Kidney epithelial cell (primary cell): ENCODE data around the gene ZBTB38. TPM values are rescaled to one million over a fixed set of nuclear protein-coding genes. Genes with fewer than 3 reads are reported as not detected.

ENCODE experiments used
- DNase-seq: peaks from one replicate; pipeline ENCODE4 v3.0.0-alpha.2; 2010; ENCODE audit warnings: low read depth
- H3K27me3 ChIP-seq: 2 replicates; pipeline ENCODE4 v1.6.0; 2011; ENCODE audit warnings: low read length; ENCODE audit not compliant: control insufficient read depth, insufficient read depth
- H3K36me3 ChIP-seq: 2 replicates; pipeline ENCODE4 v1.5.1; 2011; ENCODE audit warnings: low read length; ENCODE audit not compliant: control insufficient read depth, insufficient read depth
- H3K4me3 ChIP-seq: 2 replicates; pipeline ENCODE4 v1.5.1; 2011; ENCODE audit warnings: low read depth, mild to moderate bottlenecking, control low read depth, low read length
- CTCF ChIP-seq: IDR thresholded peaks from 2 replicates; pipeline ENCODE4 v1.5.1; 2011; ENCODE audit warnings: mild to moderate bottlenecking, moderate library complexity, low read length, control low read depth, inconsistent platforms; ENCODE audit not compliant: insufficient read depth, poor library complexity, severe bottlenecking
- total RNA-seq: library from RNA; depleted of rRNA; stranded (reverse); fragments of >200 nt; gene quantifications from 2 replicates; pipeline ENCODE4 v1.2.3, GENCODE V29; 2015

Gene ZBTB38
- total RNA-seq, 1 donor from 2014 or later: 87.0 TPM

- H3K36me3 ChIP-seq: peaks cover 8% of the 10 kb centered on the region
- H3K27me3 ChIP-seq: no peaks in the 10 kb centered on the region
- H3K4me3 ChIP-seq: no peak overlapping the region
- no peak for TF ChIP-seq CTCF
- DNase-seq: no peak
These were observed 44.0 kb downstream of the ZBTB38 start for GRCh38 chr3:141412087-141412935.

GRCh38 chr3:141412936-141413354 is 44.6 kb downstream of the ZBTB38 start:
- H3K27me3 ChIP-seq: no peaks in the 10 kb centered on the region
- H3K36me3 ChIP-seq: peaks cover 8% of the 10 kb centered on the region
- no peak for DNase-seq
- no peak for TF ChIP-seq CTCF
- no peak overlapping the region for H3K4me3 ChIP-seq

GRCh38 chr3:141413391-141413790 is 45.1 kb downstream of the ZBTB38 start:
- TF ChIP-seq CTCF: no peak
- peaks cover 8% of the 10 kb centered on the region for H3K36me3 ChIP-seq

GRCh38 chr3:141413801-141414689 is 45.7 kb downstream of the ZBTB38 start:
- Histone ChIP-seq H3K4me3 (no peak overlapping the region), H3K36me3 (peaks cover 8% of the 10 kb centered on the region), H3K27me3 (no peaks in the 10 kb centered on the region)
- TF ChIP-seq CTCF: no peak
- DNase-seq: no peak

More at GRCh38 chr3:141413391-141413790, 45.1 kb downstream of the ZBTB38 start:
- H3K4me3 ChIP-seq: no peak overlapping the region
- DNase-seq: no peak
- H3K27me3 ChIP-seq: no peaks in the 10 kb centered on the region

- Histone ChIP-seq H3K27me3 (no peaks in the 10 kb centered on the region), H3K36me3 (peaks cover 8% of the 10 kb centered on the region), H3K4me3 (no peak overlapping the region)
- no peak for DNase-seq
- TF ChIP-seq CTCF: no peak
These were observed 46.6 kb downstream of the ZBTB38 start for GRCh38 chr3:141414800-141415462.
